ENCODE measurements around the gene PRKACB.

DNA sequence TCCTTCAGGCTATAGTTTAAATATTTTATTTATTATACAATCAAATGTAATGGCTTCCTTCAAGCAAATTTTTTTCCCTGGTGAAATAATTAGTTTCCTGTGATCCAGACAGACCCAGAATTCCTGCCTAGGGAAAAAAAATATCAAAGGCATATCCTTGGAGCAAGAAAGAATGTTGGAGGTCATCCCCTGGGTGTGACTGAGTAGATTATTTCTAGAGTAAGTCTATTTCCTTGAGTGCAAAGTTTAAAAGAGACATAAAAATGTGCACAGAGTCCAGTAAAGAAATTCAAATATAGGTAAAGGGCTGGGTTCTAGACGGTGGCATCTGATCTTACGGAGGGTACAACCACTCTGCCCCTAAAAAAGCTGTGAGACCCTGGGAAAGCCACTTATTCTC lies 125.2 kb downstream of the PRKACB start:
- TF ChIP-seq GATA1 (IDR thresholded peaks at IDR 0.05; ENCODE audit: low read depth, low read length): no peak
- TF ChIP-seq POLR2A (IDR thresholded peaks at IDR 0.05; ENCODE audit: low read length): no peak
